Vagina (tissue), 2 donors: ENCODE results near the gene STK32B.

Experiments
- CTCF ChIP-seq, 3 experiments: fragments of 450-650 bp in 2 of 3; fragments of 200-600 bp in 1 of 3; sonication (generic) in 1 of 3; IDR thresholded peaks; one replicate each; pipeline ENCODE4 v1.5.1; 2017 to 2019; ENCODE audit warnings: antibody characterized with exemption in 3 of 3, mild to moderate bottlenecking in 2 of 3, moderate library complexity in 2 of 3
- POLR2AphosphoS5 ChIP-seq, 2 donors: sonication (generic); formaldehyde crosslinking; IDR thresholded peaks; one replicate each; pipeline ENCODE4 v1.9.0; 2017; ENCODE audit warnings: antibody characterized with exemption in 2 of 2, mild to moderate bottlenecking in 2 of 2, low read depth in 1 of 2; ENCODE audit not compliant: insufficient read depth in 1 of 2

- TF ChIP-seq POLR2AphosphoS5 (IDR thresholded peaks at IDR 0.05; ENCODE audit: insufficient read depth in 1 of 2, low read depth in 1 of 2) (peak in 1 of 2 donors; percentile 67), CTCF (IDR thresholded peaks at IDR 0.05) (no peak)
Observed at GRCh38 chr4:5365071-5366008, 314.1 kb downstream of the STK32B start.
